Activated CD4-positive, alpha-beta T cell treated with anti-CD3 and anti-CD28 coated beads for 48 hours (primary cell): ENCODE measurements around the gene STAT4.
"Not testable (repeated sequence)": the region's sequence is repeated elsewhere in the genome, so short reads cannot be mapped to it uniquely, and the experiment has no call there.

Source experiments
- DNase-seq: peaks from one replicate; pipeline ENCODE4 v3.0.0-alpha.2; 2020

The STAT4 gene

GRCh38 chr2:191012845-191013681 lies 137.7 kb downstream of the STAT4 start:
- no peak for DNase-seq

- DNase-seq = no peak
Observed at GRCh38 chr2:191012346-191012745, 138.4 kb downstream of the STAT4 start.

- no peak for DNase-seq
Observed at GRCh38 chr2:191010887-191011885, 139.6 kb downstream of the STAT4 start.

- DNase-seq = no peak
Observed at GRCh38 chr2:191009541-191010374, 141.0 kb downstream of the STAT4 start.

GRCh38 chr2:191008286-191008685 lies 142.5 kb downstream of the STAT4 start:
- DNase-seq = no peak

- DNase-seq = no peak
Observed at GRCh38 chr2:191006997-191007783, 143.6 kb downstream of the STAT4 start.

GRCh38 chr2:191006297-191006696 lies 144.5 kb downstream of the STAT4 start:
- DNase-seq = no peak

- no peak for DNase-seq
Observed at GRCh38 chr2:191003405-191004309, 147.1 kb downstream of the STAT4 start.

- DNase-seq = no peak
Observed at GRCh38 chr2:191001624-191002023, 149.2 kb downstream of the STAT4 start.

GRCh38 chr2:191001032-191001431 lies 149.8 kb downstream of the STAT4 start:
- DNase-seq = no peak

- DNase-seq = no peak
Observed at GRCh38 chr2:190999949-191000665, 150.7 kb downstream of the STAT4 start.

GRCh38 chr2:190999058-190999457 lies 151.7 kb downstream of the STAT4 start:
- no peak for DNase-seq

- no peak for DNase-seq
Observed at GRCh38 chr2:190997526-190998113, 153.2 kb downstream of the STAT4 start.

- no peak for DNase-seq
Observed at GRCh38 chr2:190996947-190997346, 153.8 kb downstream of the STAT4 start.

- no peak for DNase-seq
Observed at GRCh38 chr2:190996338-190996946, 154.4 kb downstream of the STAT4 start.

- DNase-seq = not testable (repeated sequence)
Observed at GRCh38 chr2:190995315-190995714, 155.5 kb downstream of the STAT4 start.

- DNase-seq = no peak
Observed at GRCh38 chr2:190994148-190994547, 156.6 kb downstream of the STAT4 start.

GRCh38 chr2:190993292-190993643 lies 157.5 kb downstream of the STAT4 start:
- DNase-seq = no peak

- no peak for DNase-seq
Observed at GRCh38 chr2:190990132-190990531, 160.7 kb downstream of the STAT4 start.
